Measurements from ENCODE around the gene SLC1A3. TPM values are rescaled to one million over a fixed set of nuclear protein-coding genes. Genes with fewer than 3 reads are reported as not detected.

SLC1A3 gene
- total and polyA plus RNA-seq, 2 donors (not counting 1 experiment from before 2014, with no cell fraction given) = 0.52 to 3.3 TPM

- Histone ChIP-seq H3K9ac (ENCODE audit: insufficient read depth, low read length) (no peak overlapping the region), H3K79me2 (ENCODE audit: control insufficient read depth, insufficient read depth, low read length) (no peaks in the 10 kb centered on the region), H3K4me3 (replicated peaks in 1 of 4; ENCODE audit: control extremely low read depth in 1 of 4, insufficient read depth in 1 of 4, low read depth in 3 of 4, low read length in 4 of 4) (no peak overlapping the region), H2AFZ (ENCODE audit: low read length) (no peak overlapping the region), H3K4me1 (ENCODE audit: control insufficient read depth, extremely low read depth, insufficient read depth, low read length) (no peaks in the 10 kb centered on the region), H3K27ac (ENCODE audit: insufficient read depth, low read length) (no peak overlapping the region), H3K4me2 (ENCODE audit: extremely low read depth, insufficient read depth, low read length) (no peak overlapping the region), H3K27me3 (ENCODE audit: control insufficient read depth, insufficient read depth, low read length) (no peaks in the 10 kb centered on the region), H4K20me1 (ENCODE audit: control insufficient read depth, extremely low read depth, insufficient read depth, low read length) (no peaks in the 10 kb centered on the region), H3K9me3 (ENCODE audit: control insufficient read depth, insufficient read depth, low read depth, low read length) (no peaks in the 10 kb centered on the region), H3K36me3 (ENCODE audit: control insufficient read depth, insufficient read depth, low read length) (no peaks in the 10 kb centered on the region)
- TF ChIP-seq CTCF (conservative IDR thresholded peaks at IDR 0.05 in 1 of 2, IDR thresholded peaks at IDR 0.05 in 1 of 2; ENCODE audit: low read depth in 1 of 2, low read length in 2 of 2) (no peak), EZH2 (IDR thresholded peaks at IDR 0.05; ENCODE audit: low read length, missing control alignments) (no peak)
- peak in 1 of 2 donors; percentile 98 for DNase-seq (ENCODE audit: low read depth in 2 of 2)
These were observed 77.5 kb downstream of the SLC1A3 start for GRCh38 chr5:36683821-36684434.

GRCh38 chr5:36685631-36686288 lies 79.4 kb downstream of the SLC1A3 start:
- Histone ChIP-seq H3K4me1 (ENCODE audit: control insufficient read depth, extremely low read depth, insufficient read depth, low read length) (no peaks in the 10 kb centered on the region), H3K27me3 (ENCODE audit: control insufficient read depth, insufficient read depth, low read length) (no peaks in the 10 kb centered on the region), H3K9me3 (ENCODE audit: control insufficient read depth, insufficient read depth, low read depth, low read length) (no peaks in the 10 kb centered on the region), H3K4me3 (replicated peaks in 1 of 4; ENCODE audit: control extremely low read depth in 1 of 4, insufficient read depth in 1 of 4, low read depth in 3 of 4, low read length in 4 of 4) (no peak overlapping the region), H3K27ac (ENCODE audit: insufficient read depth, low read length) (no peak overlapping the region), H3K4me2 (ENCODE audit: extremely low read depth, insufficient read depth, low read length) (no peak overlapping the region), H3K79me2 (ENCODE audit: control insufficient read depth, insufficient read depth, low read length) (no peaks in the 10 kb centered on the region), H3K36me3 (ENCODE audit: control insufficient read depth, insufficient read depth, low read length) (no peaks in the 10 kb centered on the region), H3K9ac (ENCODE audit: insufficient read depth, low read length) (no peak overlapping the region), H4K20me1 (ENCODE audit: control insufficient read depth, extremely low read depth, insufficient read depth, low read length) (no peaks in the 10 kb centered on the region), H2AFZ (ENCODE audit: low read length) (no peak overlapping the region)
- DNase-seq (ENCODE audit: low read depth in 2 of 2) = peak in 1 of 2 donors; percentile 83
- TF ChIP-seq EZH2 (IDR thresholded peaks at IDR 0.05; ENCODE audit: low read length, missing control alignments) = no peak
- no peak for TF ChIP-seq CTCF (conservative IDR thresholded peaks at IDR 0.05 in 1 of 2, IDR thresholded peaks at IDR 0.05 in 1 of 2; ENCODE audit: low read depth in 1 of 2, low read length in 2 of 2)

- Histone ChIP-seq H3K9ac (ENCODE audit: insufficient read depth, low read length) (no peak overlapping the region), H3K79me2 (ENCODE audit: control insufficient read depth, insufficient read depth, low read length) (no peaks in the 10 kb centered on the region), H3K27ac (ENCODE audit: insufficient read depth, low read length) (no peak overlapping the region), H3K4me2 (ENCODE audit: extremely low read depth, insufficient read depth, low read length) (no peak overlapping the region), H4K20me1 (ENCODE audit: control insufficient read depth, extremely low read depth, insufficient read depth, low read length) (no peaks in the 10 kb centered on the region), H3K27me3 (ENCODE audit: control insufficient read depth, insufficient read depth, low read length) (no peaks in the 10 kb centered on the region), H3K4me3 (replicated peaks in 1 of 4; ENCODE audit: control extremely low read depth in 1 of 4, insufficient read depth in 1 of 4, low read depth in 3 of 4, low read length in 4 of 4) (no peak overlapping the region), H2AFZ (ENCODE audit: low read length) (no peak overlapping the region), H3K36me3 (ENCODE audit: control insufficient read depth, insufficient read depth, low read length) (no peaks in the 10 kb centered on the region), H3K9me3 (ENCODE audit: control insufficient read depth, insufficient read depth, low read depth, low read length) (no peaks in the 10 kb centered on the region), H3K4me1 (ENCODE audit: control insufficient read depth, extremely low read depth, insufficient read depth, low read length) (no peaks in the 10 kb centered on the region)
- no peak for DNase-seq (ENCODE audit: low read depth in 2 of 2)
- TF ChIP-seq CTCF (conservative IDR thresholded peaks at IDR 0.05 in 1 of 2, IDR thresholded peaks at IDR 0.05 in 1 of 2; ENCODE audit: low read depth in 1 of 2, low read length in 2 of 2) (no peak), EZH2 (IDR thresholded peaks at IDR 0.05; ENCODE audit: low read length, missing control alignments) (no peak)
These were observed 80.5 kb downstream of the SLC1A3 start for GRCh38 chr5:36686881-36687280.

Data from fibroblast of lung (primary cell).